HG03520 (cell line): ENCODE data around the gene PMPCB.
"Not testable (repeated sequence)": the region's sequence is repeated elsewhere in the genome, so short reads cannot be mapped to it uniquely, and the experiment has no call there.

Source experiments
- ATAC-seq: cut with Tn5 transposase; IDR thresholded peaks from one replicate; pipeline ENCODE4 v1.9.1; 2021; ENCODE audit warnings: mild to moderate bottlenecking, moderate library complexity; ENCODE audit not compliant: unreplicated experiment

Gene PMPCB, protein sequence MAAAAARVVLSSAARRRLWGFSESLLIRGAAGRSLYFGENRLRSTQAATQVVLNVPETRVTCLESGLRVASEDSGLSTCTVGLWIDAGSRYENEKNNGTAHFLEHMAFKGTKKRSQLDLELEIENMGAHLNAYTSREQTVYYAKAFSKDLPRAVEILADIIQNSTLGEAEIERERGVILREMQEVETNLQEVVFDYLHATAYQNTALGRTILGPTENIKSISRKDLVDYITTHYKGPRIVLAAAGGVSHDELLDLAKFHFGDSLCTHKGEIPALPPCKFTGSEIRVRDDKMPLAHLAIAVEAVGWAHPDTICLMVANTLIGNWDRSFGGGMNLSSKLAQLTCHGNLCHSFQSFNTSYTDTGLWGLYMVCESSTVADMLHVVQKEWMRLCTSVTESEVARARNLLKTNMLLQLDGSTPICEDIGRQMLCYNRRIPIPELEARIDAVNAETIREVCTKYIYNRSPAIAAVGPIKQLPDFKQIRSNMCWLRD

DNA sequence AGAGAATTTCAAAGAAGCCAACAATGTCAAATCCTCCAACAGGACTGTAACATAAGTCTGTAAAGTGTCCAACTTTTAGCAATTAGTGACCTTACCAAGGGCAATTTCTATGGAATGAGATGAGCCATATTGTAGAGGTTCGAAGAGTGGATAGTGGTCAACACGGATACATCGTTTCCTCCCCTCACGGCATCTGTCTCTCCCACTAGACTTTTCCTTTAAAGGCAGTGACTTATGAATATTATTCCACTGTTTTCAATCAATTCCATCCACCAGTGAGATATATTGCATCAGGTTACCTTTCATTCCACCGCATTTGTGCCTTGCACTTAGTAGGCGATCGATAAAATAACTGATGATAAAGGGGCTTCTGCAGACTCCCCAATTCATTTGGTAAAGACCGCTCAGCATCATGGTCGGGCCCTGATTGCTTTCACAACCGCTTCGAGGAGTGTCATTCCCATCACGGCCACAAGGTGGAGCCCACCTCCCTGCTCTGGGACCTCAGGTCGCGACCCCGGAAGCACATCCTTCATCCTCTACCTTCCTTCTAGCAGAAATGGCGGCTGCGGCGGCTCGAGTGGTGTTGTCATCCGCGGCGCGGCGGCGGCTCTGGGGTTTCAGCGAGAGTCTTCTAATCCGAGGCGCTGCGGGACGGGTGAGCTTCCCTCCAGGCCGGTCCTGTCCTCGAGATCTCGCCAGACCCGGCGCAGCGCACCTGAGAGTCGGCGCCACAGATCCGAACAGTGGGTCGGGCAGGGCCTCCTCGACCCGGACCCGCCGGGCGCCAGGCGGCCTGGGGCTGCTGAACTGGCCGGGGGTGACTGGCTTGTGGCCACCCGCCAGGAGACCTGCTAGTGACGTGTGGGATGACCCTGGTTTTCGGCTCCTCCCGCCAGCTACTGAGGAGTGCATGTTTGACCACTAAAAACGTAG lies at the start of gene PMPCB:
Gene PMPCB, plus strand, starts transcription at position 535 of the 936 bp plus-strand sequence. Its CDS starts 25 bp downstream, at position 560.
- ATAC-seq, result peak; percentile 95

GRCh38 chr7:103253699-103254506 lies 43.3 kb upstream of the PMPCB start:
- not testable (repeated sequence) for ATAC-seq

GRCh38 chr7:103264054-103264453 lies 33.2 kb upstream of the PMPCB start:
- ATAC-seq, result not testable (repeated sequence)

GRCh38 chr7:103266229-103266628 lies 31.0 kb upstream of the PMPCB start:
- ATAC-seq, result not testable (repeated sequence)

DNA sequence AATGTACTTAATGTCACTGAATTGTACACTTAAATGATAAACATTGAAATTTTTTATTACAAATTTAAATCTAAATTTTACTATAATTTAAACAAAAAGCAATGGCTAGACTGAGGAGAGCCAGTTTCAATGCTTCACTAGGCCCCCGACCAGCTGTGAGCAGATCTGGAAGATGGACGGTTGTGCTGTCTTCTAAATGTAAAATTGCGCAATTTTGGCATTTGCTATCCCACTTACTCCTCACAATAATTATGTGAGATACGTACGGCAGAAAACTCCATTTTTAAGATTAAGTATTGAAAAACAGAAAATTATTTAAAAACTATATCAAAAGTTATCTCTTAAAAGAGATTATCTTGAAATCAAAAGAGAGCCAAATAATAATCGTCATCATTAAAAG lies 23.9 kb upstream of the PMPCB start:
- ATAC-seq, result not testable (repeated sequence)

DNA sequence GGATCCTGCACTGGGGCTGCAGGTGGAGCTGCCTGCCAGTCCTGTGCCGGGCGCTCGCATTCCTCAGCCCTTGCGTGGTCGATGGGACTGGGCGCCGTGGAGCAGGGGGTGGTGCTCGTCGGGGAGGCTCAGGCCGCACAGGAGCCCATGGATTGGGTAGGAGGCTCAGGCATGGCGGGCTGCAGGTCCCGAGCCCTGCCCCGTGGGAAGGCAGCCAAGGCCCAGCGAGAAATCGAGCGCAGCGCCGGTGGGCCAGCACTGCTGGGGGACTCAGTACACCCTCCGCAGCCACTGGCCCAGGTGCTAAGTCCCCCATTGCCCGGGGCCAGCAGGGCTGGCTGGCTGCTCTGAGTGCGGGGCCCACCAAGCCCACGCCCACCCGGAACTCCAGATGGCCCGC lies 22.4 kb upstream of the PMPCB start:
- not testable (repeated sequence) for ATAC-seq

DNA sequence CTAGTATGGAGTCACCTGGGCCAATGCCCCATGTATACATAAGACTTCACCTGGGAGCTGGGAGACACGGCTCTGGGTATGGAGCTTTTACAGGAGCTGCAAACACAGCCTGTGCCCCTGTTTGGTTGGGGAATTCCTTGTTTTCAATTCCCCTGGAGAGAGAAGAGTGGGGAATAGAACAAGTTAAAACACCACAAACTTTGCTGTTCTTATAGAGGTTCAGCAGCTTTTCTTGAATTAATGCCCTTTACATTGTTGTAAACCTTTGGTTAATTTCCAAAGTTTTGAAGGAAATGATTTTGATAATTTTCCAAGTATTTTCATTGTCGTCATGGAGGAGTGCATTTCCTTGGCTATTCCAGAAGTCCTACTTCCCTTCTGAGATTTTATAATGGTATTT lies 19.0 kb upstream of the PMPCB start:
- ATAC-seq, result not testable (repeated sequence)

GRCh38 chr7:103279636-103279962 lies 17.6 kb upstream of the PMPCB start:
- ATAC-seq, result peak; percentile 37

GRCh38 chr7:103279963-103280802 lies 17.1 kb upstream of the PMPCB start:
- peak; percentile 87 for ATAC-seq

DNA sequence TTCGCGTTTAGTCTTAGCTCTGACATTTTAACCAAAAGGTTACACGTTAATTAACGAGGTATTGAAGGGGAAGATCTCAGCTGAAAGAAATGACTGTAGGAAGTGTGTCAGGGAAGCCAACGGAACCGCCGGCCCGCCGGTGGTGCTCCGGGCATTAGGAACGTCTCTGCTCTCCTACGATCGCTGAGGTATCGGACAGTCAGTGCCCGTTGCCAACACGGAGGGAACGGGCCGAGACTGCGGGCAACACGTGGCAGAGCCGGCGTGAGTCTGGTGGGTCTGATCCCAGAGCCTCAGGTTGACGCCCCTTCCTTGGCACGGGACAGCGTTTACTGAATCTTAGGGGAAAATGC lies 16.5 kb upstream of the PMPCB start:
- not testable (repeated sequence) for ATAC-seq

DNA sequence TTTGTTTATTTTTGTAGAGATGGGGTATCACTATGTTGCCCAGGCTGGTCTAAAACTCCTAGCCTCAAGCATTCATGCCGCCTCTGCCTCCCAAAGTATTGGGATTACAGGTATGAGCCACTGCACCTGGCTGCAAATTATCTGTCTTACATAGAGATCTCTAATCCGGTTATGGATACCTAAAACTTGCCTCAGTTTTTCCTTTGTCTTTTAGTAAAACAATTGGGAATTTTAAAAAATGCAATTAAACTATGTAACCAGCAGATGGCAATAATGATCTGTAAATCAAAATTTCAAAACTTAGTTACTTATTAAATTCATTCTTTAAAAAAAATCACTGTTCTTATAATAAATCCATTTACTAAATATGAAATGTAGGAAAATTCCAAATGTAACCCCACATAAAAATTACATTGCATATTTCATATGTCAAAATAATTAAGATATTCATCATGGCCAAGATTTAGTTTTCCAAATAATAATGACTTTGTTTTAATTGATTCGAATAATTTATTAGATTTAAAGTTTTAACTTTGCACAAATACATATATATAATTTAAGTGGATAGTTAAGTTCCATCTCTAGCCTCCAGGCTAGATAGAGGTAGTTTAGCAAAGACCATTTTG lies 14.3 kb upstream of the PMPCB start:
- not testable (repeated sequence) for ATAC-seq

- ATAC-seq, result no peak
Measured at GRCh38 chr7:103292122-103292521, 5.1 kb upstream of the PMPCB start.

GRCh38 chr7:103293526-103293925 lies 3.7 kb upstream of the PMPCB start:
- no peak for ATAC-seq

DNA sequence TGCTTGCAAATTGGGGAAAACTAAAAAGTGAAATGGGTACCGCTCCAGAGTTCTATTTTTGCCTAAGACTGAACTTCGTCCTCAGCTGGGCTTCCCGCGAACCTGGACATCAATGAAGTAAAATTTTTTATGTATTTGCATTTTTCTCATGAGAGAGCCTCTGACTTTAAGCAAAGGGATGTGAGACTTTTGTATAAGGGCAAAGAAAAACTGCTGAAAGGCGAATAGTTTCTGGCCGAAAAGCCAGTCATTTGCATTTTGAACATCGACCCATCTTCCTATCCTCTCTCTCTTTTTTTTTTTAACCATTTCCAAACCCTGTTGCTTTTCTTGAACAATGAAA lies 573 bp downstream of the PMPCB start:
- ATAC-seq, result no peak

- no peak for ATAC-seq
Measured at GRCh38 chr7:103299660-103300059, 2.4 kb downstream of the PMPCB start.

DNA sequence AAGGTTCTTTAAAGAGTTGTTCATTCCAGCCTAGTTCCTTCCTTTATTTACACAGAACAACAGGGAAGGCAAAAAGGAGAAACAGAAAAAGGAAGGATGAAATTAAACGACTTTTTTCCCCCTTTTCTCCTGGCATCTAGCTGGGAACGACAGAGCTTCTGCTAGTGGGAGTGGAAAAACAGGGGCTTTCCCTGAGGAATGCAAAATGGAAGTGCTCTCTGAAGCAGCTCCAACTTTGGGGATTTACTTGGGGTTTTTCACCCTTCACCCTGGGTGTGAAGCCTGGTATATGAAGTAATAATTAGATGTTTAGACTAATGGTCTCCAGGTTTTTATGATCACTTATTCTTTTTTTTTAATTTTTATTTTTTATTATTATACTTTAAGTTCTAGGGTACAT lies 4.2 kb downstream of the PMPCB start:
- ATAC-seq, result no peak

DNA sequence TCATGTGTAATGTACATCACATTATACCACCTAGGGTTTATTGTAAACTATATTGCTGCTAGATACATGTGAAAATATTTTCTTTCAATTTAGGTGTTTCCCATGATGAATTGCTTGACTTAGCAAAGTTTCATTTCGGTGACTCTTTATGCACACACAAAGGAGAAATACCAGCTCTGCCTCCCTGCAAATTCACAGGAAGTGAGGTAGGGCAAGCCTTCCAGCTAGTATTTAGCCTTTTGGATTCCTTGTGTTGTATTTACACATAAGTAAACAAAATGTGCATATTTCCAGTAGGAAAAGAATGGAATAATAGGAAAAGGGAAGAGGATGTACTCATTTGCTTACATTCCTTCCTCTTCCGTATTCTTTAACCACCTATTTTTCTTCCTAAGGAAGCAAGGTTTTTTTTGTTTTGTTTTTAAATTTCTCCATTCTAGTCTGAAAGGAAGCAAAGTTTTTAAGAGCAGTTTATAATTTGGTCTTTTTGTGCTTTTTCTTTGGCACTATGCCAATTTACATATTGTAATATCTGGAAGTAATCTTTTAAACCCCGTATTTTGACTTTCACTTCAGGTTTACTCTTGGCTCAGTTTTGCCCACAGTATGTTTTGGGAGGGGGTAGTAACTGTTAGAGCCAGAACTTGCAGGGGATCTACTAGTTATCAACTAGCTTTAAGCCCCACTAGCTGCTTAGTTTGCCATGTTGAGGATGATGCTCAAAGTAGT lies 10.4 kb downstream of the PMPCB start:
- no peak for ATAC-seq

- ATAC-seq, result no peak
Measured at GRCh38 chr7:103314852-103315251, 17.6 kb downstream of the PMPCB start.

DNA sequence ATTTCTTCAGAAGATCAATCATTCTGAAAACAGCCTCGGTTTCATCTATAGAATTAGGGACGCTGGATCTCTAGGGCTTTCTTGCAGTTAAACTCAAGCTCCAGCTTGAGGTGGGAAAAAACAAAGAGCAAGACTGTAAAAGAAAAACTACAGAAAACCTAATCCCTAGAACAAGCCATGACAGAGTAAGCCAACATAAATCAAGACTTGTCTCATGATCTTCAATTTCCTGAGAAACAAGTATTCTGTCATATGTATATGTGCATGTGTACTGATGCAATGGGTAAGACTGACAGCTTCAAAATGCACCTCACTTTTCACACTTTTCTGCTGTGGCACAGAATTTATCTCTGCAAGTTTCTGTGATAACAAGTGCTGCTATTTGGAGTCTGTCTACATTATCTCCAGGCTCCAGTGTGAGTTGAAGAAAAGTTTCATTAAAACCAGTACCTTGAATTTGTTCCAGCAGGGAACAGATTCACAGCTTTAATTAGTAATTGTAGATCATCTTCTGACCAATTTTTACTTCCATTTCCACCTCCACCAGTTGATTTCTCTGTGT lies 19.2 kb downstream of the PMPCB start:
- no peak for ATAC-seq
